ENCODE data around the gene FAF2. TPM values are rescaled to one million over a fixed set of nuclear protein-coding genes. Genes with fewer than 3 reads are reported as not detected.
A peak's percentile ranks its signal among the peaks of the same experiment; 100 is the strongest.

The FAF2 gene
- total RNA-seq, 1 donor from 2014 or later, result 35.7 TPM

GRCh38 chr5:176541338-176542134 lies 93.4 kb downstream of the FAF2 start:
- no peak overlapping the region for H3K4me3 ChIP-seq (ENCODE audit: low read depth, low read length)
- DNase-seq (ENCODE audit: low read depth), result no peak
- TF ChIP-seq CTCF (conservative IDR thresholded peaks at IDR 0.05; ENCODE audit: low read depth, low read length), result no peak

GRCh38 chr5:176542135-176542595 lies 94.0 kb downstream of the FAF2 start:
- DNase-seq (ENCODE audit: low read depth), result no peak
- no peak for TF ChIP-seq CTCF (conservative IDR thresholded peaks at IDR 0.05; ENCODE audit: low read depth, low read length)

GRCh38 chr5:176542596-176543427 lies 94.6 kb downstream of the FAF2 start:
- no peak for DNase-seq (ENCODE audit: low read depth)
- no peak for TF ChIP-seq CTCF (conservative IDR thresholded peaks at IDR 0.05; ENCODE audit: low read depth, low read length)
- peak overlapping the region; percentile 89 for H3K4me3 ChIP-seq (ENCODE audit: low read depth, low read length)

More at GRCh38 chr5:176542135-176542595, 94.0 kb downstream of the FAF2 start:
- H3K4me3 ChIP-seq (ENCODE audit: low read depth, low read length), result peak overlapping the region; percentile 89

- H3K4me3 ChIP-seq (ENCODE audit: low read depth, low read length), result peak overlapping the region; percentile 89
- TF ChIP-seq CTCF (conservative IDR thresholded peaks at IDR 0.05; ENCODE audit: low read depth, low read length), result no peak
- no peak for DNase-seq (ENCODE audit: low read depth)
Measured at GRCh38 chr5:176543428-176544182, 95.4 kb downstream of the FAF2 start.

- TF ChIP-seq CTCF (conservative IDR thresholded peaks at IDR 0.05; ENCODE audit: low read depth, low read length), result no peak
- no peak for DNase-seq (ENCODE audit: low read depth)
- H3K4me3 ChIP-seq (ENCODE audit: low read depth, low read length), result no peak overlapping the region
Measured at GRCh38 chr5:176545388-176545736, 97.2 kb downstream of the FAF2 start.

- TF ChIP-seq CTCF (conservative IDR thresholded peaks at IDR 0.05; ENCODE audit: low read depth, low read length), result no peak
- H3K4me3 ChIP-seq (ENCODE audit: low read depth, low read length), result no peak overlapping the region
- no peak for DNase-seq (ENCODE audit: low read depth)
Measured at GRCh38 chr5:176545737-176546509, 97.7 kb downstream of the FAF2 start.

Data from epithelial cell of proximal tubule (primary cell).